Measurements from ENCODE around the gene TEX19. TPM values are rescaled to one million over a fixed set of nuclear protein-coding genes. Genes with fewer than 3 reads are reported as not detected.

Gene TEX19
- total RNA-seq, 2 experiments from 2014 or later: 2.0 to 3.4 TPM

DNA sequence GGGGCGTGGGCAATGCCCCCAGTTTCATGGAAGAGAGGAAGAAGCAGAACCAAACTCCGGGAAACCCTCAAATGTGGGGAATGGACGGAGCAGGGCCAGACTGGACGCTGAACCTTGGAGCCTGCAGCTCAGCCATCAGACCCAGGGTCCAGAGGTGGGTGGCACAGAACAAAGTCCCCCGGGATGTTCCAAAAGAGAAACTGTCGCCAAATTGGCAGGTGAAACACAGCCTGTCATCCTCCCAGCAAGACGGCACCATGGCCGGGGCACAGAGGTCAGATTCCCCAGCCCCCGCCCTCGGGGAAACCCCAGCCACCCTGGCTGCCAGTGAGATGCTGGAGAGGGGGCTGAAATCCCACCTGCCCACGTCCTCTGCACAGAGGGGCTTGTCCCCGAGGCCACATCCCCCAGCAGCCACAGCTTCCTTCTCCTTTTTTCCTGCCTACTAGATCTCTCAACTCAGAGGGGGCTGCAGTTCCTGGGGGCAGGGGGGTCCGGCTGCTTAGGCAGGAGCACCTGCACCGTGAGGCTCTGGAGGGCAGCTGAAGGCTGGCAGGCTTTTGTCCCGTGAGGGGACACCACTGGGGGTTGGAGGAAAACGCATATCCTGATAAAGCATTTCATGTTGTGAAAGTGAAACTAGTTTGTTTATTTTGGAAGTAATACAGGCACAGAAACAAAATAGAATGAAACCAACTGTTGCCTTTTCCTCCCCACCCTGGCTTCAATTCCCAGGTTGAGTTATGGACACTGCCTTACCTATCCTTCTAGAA, 24.2 kb upstream of the TEX19 start:
- TF ChIP-seq, protein P1, sequence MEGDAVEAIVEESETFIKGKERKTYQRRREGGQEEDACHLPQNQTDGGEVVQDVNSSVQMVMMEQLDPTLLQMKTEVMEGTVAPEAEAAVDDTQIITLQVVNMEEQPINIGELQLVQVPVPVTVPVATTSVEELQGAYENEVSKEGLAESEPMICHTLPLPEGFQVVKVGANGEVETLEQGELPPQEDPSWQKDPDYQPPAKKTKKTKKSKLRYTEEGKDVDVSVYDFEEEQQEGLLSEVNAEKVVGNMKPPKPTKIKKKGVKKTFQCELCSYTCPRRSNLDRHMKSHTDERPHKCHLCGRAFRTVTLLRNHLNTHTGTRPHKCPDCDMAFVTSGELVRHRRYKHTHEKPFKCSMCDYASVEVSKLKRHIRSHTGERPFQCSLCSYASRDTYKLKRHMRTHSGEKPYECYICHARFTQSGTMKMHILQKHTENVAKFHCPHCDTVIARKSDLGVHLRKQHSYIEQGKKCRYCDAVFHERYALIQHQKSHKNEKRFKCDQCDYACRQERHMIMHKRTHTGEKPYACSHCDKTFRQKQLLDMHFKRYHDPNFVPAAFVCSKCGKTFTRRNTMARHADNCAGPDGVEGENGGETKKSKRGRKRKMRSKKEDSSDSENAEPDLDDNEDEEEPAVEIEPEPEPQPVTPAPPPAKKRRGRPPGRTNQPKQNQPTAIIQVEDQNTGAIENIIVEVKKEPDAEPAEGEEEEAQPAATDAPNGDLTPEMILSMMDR (conservative IDR thresholded peaks at IDR 0.05; ENCODE audit: low read length): no peak
- TF ChIP-seq EZH2phosphoT487 (IDR thresholded peaks at IDR 0.05; ENCODE audit: borderline replicate concordance, low read depth, low read length): no peak
- no peaks in the 10 kb centered on the region for H3K36me3 ChIP-seq (ENCODE audit: insufficient read depth, low read length)
- BruUV-seq (replicated peaks): no TSS peak
- H2AFZ ChIP-seq (ENCODE audit: low read length): peak overlapping the region; percentile 76
- ChIA-PET POLR2A (interaction anchor here (0.6 kb wide), 1 partner anchor 34 kb away, joined by 5 read pairs; no protein-coding TSS in a partner anchor), CTCF (ENCODE audit: unreplicated experiment) (interaction anchor here (0.6 kb wide), 1 partner anchor 17 kb away, joined by 6 read pairs; the partner anchor contains the start of gene CD7)
- H3K4me1 ChIP-seq (ENCODE audit: insufficient read depth, low read length, poor library complexity, severe bottlenecking): peaks cover 26% of the 10 kb centered on the region
- intact Hi-C loops (cut with micrococcal nuclease; ENCODE audit: unreplicated experiment): no loop called here
- no peaks in the 10 kb centered on the region for H3K9me3 ChIP-seq (ENCODE audit: low read length)
- H3K4me3 ChIP-seq (ENCODE audit: low read depth, low read length, poor library complexity, severe bottlenecking): peak overlapping the region; percentile 57
- no peaks in the 10 kb centered on the region for H3K9me2 ChIP-seq (ENCODE audit: insufficient read depth, low read length)
- H3K27ac ChIP-seq (ENCODE audit: low read depth, low read length, poor library complexity, severe bottlenecking): no peak overlapping the region
- DNase-seq (ENCODE audit: low spot score): peak; percentile 49
- H4K20me1 ChIP-seq (ENCODE audit: insufficient read depth, low read length): no peaks in the 10 kb centered on the region
- no peaks in the 10 kb centered on the region for H3K79me2 ChIP-seq (ENCODE audit: insufficient read depth, low read depth, low read length)
- peak overlapping the region; percentile 68 for H3K4me2 ChIP-seq (ENCODE audit: low read length)

DNA sequence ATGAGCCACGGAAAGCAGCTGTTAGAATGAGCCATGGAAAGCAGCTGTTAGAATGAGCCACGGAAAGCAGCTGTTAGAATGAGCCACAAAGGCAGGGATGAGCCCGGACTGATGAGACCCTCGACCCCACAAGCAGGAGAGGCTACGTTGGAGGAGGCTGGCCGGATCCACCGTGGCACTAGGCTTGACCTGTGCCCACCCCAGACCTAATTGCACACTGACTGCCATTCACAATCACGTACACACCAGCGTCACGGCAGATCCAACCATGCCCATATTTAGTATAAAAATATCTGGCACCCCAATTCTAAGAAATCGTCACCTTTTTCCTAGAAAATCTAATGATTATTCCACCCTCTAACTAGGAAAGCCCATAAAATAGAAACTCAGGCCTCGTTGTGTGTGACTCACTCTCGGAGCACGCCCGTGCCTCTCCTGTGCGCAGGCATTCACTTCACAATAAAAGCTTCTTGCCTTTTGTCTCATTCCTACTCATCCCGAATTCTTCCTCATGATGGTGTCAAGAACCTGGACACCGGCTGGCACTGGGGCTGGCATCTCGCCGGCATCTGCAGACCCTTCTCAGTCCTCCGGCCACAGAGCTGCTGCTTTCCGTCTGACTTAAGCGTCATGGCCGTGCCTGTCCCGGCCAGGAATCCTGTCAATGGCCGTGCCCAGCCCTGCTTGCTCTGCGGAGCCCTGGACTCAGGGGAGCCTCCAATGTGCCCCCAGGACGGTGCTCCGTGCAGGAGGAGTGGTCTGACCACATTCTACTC, 20.0 kb upstream of the TEX19 start:
- no peak for DNase-seq (ENCODE audit: low spot score)
- ChIA-PET POLR2A (no interaction called here), CTCF (ENCODE audit: unreplicated experiment) (no interaction called here)
- Histone ChIP-seq H3K79me2 (ENCODE audit: insufficient read depth, low read depth, low read length) (no peaks in the 10 kb centered on the region), H3K4me1 (ENCODE audit: insufficient read depth, low read length, poor library complexity, severe bottlenecking) (peaks cover 25% of the 10 kb centered on the region), H4K20me1 (ENCODE audit: insufficient read depth, low read length) (no peaks in the 10 kb centered on the region), H3K9me2 (ENCODE audit: insufficient read depth, low read length) (no peaks in the 10 kb centered on the region), H2AFZ (ENCODE audit: low read length) (no peak overlapping the region), H3K4me3 (ENCODE audit: low read depth, low read length, poor library complexity, severe bottlenecking) (no peak overlapping the region), H3K36me3 (ENCODE audit: insufficient read depth, low read length) (no peaks in the 10 kb centered on the region), H3K4me2 (ENCODE audit: low read length) (no peak overlapping the region), H3K27ac (ENCODE audit: low read depth, low read length, poor library complexity, severe bottlenecking) (no peak overlapping the region), H3K9me3 (ENCODE audit: low read length) (no peaks in the 10 kb centered on the region)
- TF ChIP-seq, protein P1 (conservative IDR thresholded peaks at IDR 0.05; ENCODE audit: low read length): no peak
- TF ChIP-seq EZH2phosphoT487 (IDR thresholded peaks at IDR 0.05; ENCODE audit: borderline replicate concordance, low read depth, low read length): no peak
- BruUV-seq (replicated peaks): no TSS peak
- intact Hi-C loops (cut with micrococcal nuclease; ENCODE audit: unreplicated experiment): no loop called here

All from OCI-LY7 (cell line).